Measurements from ENCODE around the gene GUCY2F.

GUCY2F gene

GRCh38 chrX:109343671-109344070, 138.2 kb downstream of the GUCY2F start:
- H3K9me3 ChIP-seq (ENCODE audit: low read length) = no peaks in the 10 kb centered on the region
- no peaks in the 10 kb centered on the region for H3K79me2 ChIP-seq (ENCODE audit: insufficient read depth, low read length)
- no peaks in the 10 kb centered on the region for H3K9me2 ChIP-seq (ENCODE audit: low read depth, low read length)
- H3F3A ChIP-seq (ENCODE audit: insufficient read depth, low read length) = no peaks in the 10 kb centered on the region
- H4K20me1 ChIP-seq (ENCODE audit: insufficient read depth, low read length) = no peaks in the 10 kb centered on the region
- no peaks in the 10 kb centered on the region for H3K4me1 ChIP-seq (ENCODE audit: insufficient read depth, low read length, severe bottlenecking)
- no peak overlapping the region for H2AFZ ChIP-seq (ENCODE audit: low read length)
- H3K27ac ChIP-seq (ENCODE audit: low read depth, low read length, poor library complexity, severe bottlenecking) = no peak overlapping the region
- no peak overlapping the region for H3K4me3 ChIP-seq (ENCODE audit: low read depth, low read length, poor library complexity, severe bottlenecking)
- TF ChIP-seq EZH2 (IDR thresholded peaks at IDR 0.05; ENCODE audit: borderline replicate concordance, low read length) (no peak), CTCF (IDR thresholded peaks at IDR 0.05; ENCODE audit: low read length) (no peak)
- H3K27me3 ChIP-seq (ENCODE audit: insufficient read depth, low read length) = no peaks in the 10 kb centered on the region
- H3K36me3 ChIP-seq (ENCODE audit: insufficient read depth, low read length) = no peaks in the 10 kb centered on the region
- H3K4me2 ChIP-seq (ENCODE audit: low read length) = no peak overlapping the region
- H3K9ac ChIP-seq (ENCODE audit: low read length) = no peak overlapping the region

- H3K27me3 ChIP-seq (ENCODE audit: insufficient read depth, low read length) = no peaks in the 10 kb centered on the region
- H3K9me2 ChIP-seq (ENCODE audit: low read depth, low read length) = no peaks in the 10 kb centered on the region
- H3F3A ChIP-seq (ENCODE audit: insufficient read depth, low read length) = no peaks in the 10 kb centered on the region
- no peaks in the 10 kb centered on the region for H3K9me3 ChIP-seq (ENCODE audit: low read length)
- H3K4me2 ChIP-seq (ENCODE audit: low read length) = no peak overlapping the region
- H3K9ac ChIP-seq (ENCODE audit: low read length) = no peak overlapping the region
- H4K20me1 ChIP-seq (ENCODE audit: insufficient read depth, low read length) = no peaks in the 10 kb centered on the region
- H2AFZ ChIP-seq (ENCODE audit: low read length) = no peak overlapping the region
- no peaks in the 10 kb centered on the region for H3K79me2 ChIP-seq (ENCODE audit: insufficient read depth, low read length)
- no peaks in the 10 kb centered on the region for H3K4me1 ChIP-seq (ENCODE audit: insufficient read depth, low read length, severe bottlenecking)
- no peak overlapping the region for H3K27ac ChIP-seq (ENCODE audit: low read depth, low read length, poor library complexity, severe bottlenecking)
- no peak for TF ChIP-seq EZH2 (IDR thresholded peaks at IDR 0.05; ENCODE audit: borderline replicate concordance, low read length)
- no peak for TF ChIP-seq CTCF (IDR thresholded peaks at IDR 0.05; ENCODE audit: low read length)
- no peak overlapping the region for H3K4me3 ChIP-seq (ENCODE audit: low read depth, low read length, poor library complexity, severe bottlenecking)
- H3K36me3 ChIP-seq (ENCODE audit: insufficient read depth, low read length) = no peaks in the 10 kb centered on the region
Observed at GRCh38 chrX:109336141-109336540, 145.7 kb downstream of the GUCY2F start.

- Histone ChIP-seq H3K36me3 (ENCODE audit: insufficient read depth, low read length) (no peaks in the 10 kb centered on the region), H3K9me3 (ENCODE audit: low read length) (no peaks in the 10 kb centered on the region), H4K20me1 (ENCODE audit: insufficient read depth, low read length) (no peaks in the 10 kb centered on the region), H3K4me2 (ENCODE audit: low read length) (no peak overlapping the region), H3K4me1 (ENCODE audit: insufficient read depth, low read length, severe bottlenecking) (no peaks in the 10 kb centered on the region), H3K27me3 (ENCODE audit: insufficient read depth, low read length) (no peaks in the 10 kb centered on the region), H3K9me2 (ENCODE audit: low read depth, low read length) (no peaks in the 10 kb centered on the region), H3F3A (ENCODE audit: insufficient read depth, low read length) (no peaks in the 10 kb centered on the region), H3K9ac (ENCODE audit: low read length) (no peak overlapping the region), H3K4me3 (ENCODE audit: low read depth, low read length, poor library complexity, severe bottlenecking) (no peak overlapping the region), H3K79me2 (ENCODE audit: insufficient read depth, low read length) (no peaks in the 10 kb centered on the region), H3K27ac (ENCODE audit: low read depth, low read length, poor library complexity, severe bottlenecking) (no peak overlapping the region), H2AFZ (ENCODE audit: low read length) (no peak overlapping the region)
- TF ChIP-seq EZH2 (IDR thresholded peaks at IDR 0.05; ENCODE audit: borderline replicate concordance, low read length) (no peak), CTCF (IDR thresholded peaks at IDR 0.05; ENCODE audit: low read length) (no peak)
Observed at GRCh38 chrX:109327251-109327650, 154.6 kb downstream of the GUCY2F start.

Measured in OCI-LY1 (cell line).